ENCODE measurements around the gene UQCRHL.
"Not testable (repeated sequence)": the region's sequence is repeated elsewhere in the genome, so short reads cannot be mapped to it uniquely, and the experiment has no call there.

Gene UQCRHL

GRCh38 chr1:15835205-15835740, 27.8 kb upstream of the UQCRHL start:
- DNase-seq, result no peak

- DNase-seq, result peak; percentile 90
Measured at GRCh38 chr1:15834406-15835204, 27.2 kb upstream of the UQCRHL start.

- no peak for DNase-seq
Measured at GRCh38 chr1:15833842-15834405, 26.5 kb upstream of the UQCRHL start.

DNA sequence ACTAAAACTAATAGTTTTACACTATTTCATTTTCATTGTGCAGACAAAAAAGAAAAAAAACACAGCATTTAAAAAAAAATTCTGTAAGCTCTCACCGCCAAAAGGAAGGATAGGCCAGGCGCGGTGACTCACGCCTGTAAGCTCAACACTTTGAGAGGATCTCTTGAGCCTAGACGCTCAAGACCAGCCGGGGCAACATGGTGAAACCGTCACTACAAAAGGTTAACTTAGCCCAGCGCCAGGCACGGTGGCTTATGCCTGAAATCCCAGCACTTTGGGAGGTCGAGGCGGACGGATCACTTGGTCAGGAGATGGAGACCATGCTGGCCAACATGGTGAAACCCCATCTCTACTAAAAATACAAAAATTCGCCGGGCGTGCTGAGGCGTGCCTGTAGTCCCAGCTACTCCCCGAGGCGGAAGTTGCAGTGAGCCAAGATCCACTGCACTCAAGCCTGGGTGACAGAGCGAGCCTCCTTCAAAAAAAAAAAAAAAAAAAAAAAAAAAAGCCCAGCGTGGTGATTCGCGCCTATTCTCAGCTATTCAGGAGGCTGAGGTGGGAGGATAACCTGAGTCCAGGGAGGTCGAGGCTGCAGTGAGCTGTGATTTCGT, 25.7 kb upstream of the UQCRHL start:
- DNase-seq, result peak; percentile 49

DNA sequence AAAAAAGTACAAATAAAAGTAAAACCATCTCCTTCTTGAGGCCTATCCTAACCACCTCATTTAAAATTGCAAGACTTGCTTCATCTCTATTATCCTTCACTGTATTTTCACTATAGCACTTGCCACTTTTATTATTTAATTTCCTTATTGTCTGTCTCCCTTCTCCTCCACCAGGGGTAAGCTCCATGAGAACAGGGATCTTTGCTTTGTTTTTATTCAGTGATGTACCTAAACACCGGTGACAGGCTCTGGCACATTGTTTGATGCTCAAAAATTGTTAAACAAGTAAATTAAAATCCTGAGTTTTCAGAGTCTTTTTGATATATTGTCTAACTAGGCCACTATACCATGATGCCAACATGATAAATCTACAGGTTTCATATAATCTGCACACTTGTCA, 22.8 kb upstream of the UQCRHL start:
- no peak for DNase-seq

DNA sequence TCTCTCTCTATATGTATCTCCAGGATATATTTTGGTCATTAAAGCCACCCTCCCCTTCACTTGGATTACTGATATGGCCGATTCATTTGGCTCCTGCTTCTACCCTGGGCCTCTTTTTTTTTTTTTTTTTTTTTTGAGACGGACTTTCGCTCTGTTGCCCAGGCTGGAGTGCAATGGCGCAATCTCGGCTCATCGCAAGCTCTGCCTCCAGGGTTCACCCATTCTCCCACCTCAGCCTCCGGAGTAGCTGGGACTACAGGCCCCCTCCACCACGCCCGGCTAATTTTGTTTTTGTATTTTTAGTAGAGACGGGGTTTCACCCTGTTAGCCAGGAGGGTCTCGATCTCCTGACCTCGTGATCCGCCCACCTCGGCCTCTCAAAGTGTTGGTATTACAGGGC, 21.5 kb upstream of the UQCRHL start:
- not testable (repeated sequence) for DNase-seq

DNA sequence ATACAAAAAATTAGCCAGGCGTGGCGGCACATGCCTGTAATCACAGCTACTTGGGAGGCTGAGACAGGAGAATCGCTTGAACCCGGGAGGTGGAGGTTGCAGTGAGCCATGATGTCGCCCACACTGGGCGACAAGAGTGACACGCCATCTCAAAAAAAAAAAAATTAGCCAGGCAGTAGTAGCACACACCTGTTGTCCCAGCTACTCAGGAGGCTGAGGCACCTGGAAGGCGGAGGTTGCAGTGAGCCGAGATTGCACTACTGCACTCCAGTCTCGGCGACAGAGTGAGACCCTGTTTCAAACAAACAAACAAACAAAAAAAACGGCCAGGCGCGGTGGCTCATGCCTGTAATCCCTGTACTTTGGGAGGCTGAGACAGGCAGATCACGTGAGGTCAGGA, 20.1 kb upstream of the UQCRHL start:
- DNase-seq, result not testable (repeated sequence)

- no peak for DNase-seq
Measured at GRCh38 chr1:15826810-15827507, 19.5 kb upstream of the UQCRHL start.

DNA sequence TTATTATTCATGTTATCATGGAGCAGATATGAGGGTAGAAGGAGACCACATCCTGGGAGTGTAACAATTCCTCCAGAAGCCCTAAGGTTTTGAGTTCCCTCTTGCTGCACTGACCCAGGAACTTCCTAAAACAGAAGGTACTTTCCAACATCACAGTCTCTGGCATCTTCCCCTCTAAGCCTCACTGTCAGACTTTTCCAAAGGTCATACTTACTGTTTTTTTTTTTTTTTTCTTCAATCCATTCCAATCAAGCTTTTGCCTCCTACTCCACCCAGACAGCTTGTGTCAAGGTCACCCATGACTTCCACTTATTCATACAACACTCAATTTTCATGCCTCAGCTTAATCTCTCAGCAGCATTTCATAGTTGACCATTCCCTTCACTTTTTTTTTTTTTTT, 18.4 kb upstream of the UQCRHL start:
- DNase-seq, result no peak

DNA sequence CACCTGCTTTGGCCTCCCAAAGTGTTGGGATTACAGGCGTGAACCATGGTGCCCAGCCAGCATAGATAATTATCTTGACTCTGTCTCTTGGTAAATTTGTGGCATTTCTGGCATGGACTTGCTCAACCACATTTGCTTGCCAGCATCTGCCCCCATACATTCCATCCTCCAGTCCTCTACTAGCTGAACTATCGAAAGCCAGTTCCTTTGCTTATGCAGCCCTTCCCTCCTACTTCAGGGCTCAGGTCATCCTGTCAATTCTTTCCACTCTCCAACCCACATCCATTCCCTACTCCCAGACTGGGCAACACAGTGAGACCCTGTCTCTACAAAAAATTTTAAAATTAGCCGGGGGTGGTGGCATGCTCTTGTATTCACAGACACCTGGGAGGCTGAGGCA, 13.0 kb upstream of the UQCRHL start:
- no peak for DNase-seq

DNA sequence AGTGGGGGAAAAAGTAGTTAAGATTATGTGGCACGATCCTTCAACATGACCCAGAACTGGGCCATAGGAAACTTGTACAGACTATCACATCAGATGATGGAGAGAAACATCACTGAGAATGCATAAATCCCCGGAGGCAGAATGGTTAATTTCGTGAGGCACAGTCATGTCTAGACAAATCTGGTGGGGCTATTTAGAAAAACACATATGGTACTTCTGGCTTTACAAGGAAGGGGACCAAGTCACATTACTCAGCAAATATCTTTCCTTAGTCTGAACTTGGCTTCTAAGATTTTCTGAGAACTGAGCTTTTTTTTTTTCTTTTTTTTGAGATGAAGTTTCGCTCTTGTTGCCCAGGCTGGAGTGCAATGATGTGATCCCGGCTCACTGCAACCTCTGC, 9.2 kb upstream of the UQCRHL start:
- DNase-seq, result no peak

GRCh38 chr1:15810073-15810472, 2.6 kb upstream of the UQCRHL start:
- DNase-seq, result no peak

- DNase-seq, result no peak
Measured at GRCh38 chr1:15808955-15809354, 1.5 kb upstream of the UQCRHL start.

GRCh38 chr1:15807121-15807520, 328 bp downstream of the UQCRHL start:
- DNase-seq, result no peak

GRCh38 chr1:15804060-15804459, 3.4 kb downstream of the UQCRHL start:
- DNase-seq, result no peak

GRCh38 chr1:15803380-15803779, 4.1 kb downstream of the UQCRHL start:
- DNase-seq, result no peak

- DNase-seq, result no peak
Measured at GRCh38 chr1:15802234-15802965, 5.0 kb downstream of the UQCRHL start.

DNA sequence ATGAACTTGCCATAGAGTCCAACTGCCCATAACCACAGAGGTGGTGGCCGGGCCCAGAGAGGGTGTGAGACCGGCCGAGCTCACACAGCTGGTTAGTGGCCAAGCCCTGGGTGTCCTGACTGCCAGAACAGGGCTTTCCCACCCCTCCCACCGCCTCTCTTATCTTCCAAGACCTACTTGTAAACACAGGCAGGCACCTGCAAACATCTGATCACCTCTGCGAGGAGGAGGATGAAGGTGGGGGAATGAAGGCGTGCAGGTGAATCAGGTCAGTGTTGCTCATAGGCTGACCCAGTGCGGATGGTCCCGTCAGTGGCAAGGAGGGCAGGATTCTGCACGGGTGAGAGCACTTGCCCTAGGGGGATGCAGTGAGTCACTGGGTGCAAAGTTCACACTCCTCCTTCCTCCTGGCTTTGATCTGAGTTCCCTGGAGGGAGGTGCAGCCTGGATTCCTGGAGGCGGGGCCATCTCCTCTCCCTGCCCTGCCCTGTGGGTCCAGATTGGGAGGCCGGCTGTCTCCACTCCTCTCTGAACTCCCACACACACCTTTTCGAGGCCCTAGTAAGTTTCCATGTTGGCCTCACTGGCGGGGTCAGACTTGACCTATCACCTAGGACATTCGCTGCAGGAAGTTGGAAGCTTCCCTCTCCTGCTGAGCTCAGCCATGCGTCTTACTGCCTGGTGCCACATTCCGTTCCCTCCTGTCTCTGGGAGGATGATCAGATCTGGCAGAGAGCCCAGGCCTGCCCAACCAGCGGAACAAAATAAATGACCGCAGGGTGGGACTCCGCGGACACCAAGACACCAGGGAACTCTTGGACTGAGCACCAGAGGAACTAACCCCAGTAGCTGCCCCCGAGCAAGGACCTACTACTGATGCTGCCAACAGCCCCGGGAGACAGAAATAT, 7.3 kb downstream of the UQCRHL start:
- DNase-seq, result no peak

DNA sequence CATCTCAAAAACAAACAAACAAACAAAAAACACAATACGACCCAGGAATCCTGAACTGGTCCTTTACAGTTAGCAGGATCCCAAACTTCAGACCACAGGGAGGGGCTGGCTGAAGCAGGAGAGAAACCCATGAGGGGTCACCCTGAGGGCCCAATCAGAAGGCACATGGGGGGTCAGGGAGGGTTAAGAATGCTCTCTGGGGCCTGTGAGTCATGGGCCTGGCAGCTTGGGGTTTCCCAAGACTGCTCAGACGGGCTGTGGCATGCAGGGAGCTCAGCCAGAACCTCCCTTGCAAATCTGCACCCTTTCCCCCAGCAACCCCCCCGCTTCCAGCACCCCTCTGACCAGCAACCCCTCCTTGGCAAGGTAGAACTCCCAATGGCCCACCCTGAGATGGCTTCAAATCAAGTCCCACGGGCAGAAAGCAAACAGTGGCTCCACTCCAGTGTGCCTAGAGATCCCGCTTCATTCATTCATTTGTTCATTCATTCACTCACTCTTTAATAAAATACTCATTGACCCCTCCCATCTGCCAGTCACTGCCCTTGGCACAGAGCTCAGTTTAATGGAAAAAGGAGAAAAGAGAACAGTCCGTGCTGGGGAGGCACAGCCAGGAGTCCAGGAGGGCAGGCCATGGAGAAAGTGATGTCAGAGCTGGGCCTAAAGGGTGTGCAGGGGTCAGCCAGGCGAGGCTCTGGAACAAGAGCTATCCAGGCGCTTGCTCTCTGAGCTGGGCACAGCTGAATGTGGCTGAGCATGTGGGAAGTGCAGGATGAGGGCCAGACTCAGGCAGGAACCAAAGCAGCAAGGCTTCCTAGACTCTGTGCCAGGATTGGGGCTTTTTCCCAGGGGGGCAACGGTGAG, 8.2 kb downstream of the UQCRHL start:
- DNase-seq, result peak; percentile 21

DNA sequence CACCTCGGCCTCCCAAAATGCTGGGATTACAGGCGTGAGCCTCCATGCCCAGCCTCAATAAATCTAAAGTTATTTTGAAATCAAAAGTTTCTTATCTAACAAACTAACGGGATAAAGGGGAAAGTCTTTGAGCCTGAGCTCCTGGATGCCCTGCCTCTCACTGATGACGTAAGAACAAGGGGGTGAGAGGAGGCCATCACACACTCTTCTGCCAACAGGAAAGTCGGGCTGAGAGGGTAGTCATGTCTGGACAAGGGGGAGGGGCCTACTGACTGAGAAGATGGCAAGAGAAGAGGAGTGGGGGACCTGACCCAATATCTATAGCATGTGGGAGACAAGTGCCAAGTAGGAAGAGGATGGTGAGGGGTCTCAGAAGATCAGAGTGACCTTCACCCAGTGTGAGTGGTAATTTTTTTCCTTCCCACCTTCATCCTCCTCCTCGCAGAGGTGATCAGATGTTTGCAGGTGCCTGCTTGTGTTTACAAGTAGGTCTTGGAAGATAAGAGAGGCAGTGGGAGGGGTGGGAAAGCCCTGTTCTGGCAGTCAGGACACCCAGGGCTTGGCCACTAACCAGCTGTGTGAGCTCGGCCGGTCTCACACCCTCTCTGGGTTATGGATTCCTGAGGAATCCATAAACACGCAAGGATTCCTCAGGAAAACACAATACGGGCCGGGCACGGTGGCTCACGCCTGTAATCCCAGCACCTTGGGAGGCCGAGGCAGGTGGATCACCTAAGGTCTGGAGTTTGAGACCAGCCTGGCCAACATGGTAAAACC, 9.6 kb downstream of the UQCRHL start:
- DNase-seq, result no peak

Data from activated naive CD4-positive, alpha-beta T cell treated with anti-CD3 and anti-CD28 coated beads, Interleukin-2, amount 50 U/mL, for 16 hours (primary cell).